Left ventricle myocardium inferior (tissue), 1 donor: ENCODE results near the gene AHNAK. TPM values are rescaled to one million over a fixed set of nuclear protein-coding genes. Genes with fewer than 3 reads are reported as not detected.
"Not testable (repeated sequence)": the region's sequence is repeated elsewhere in the genome, so short reads cannot be mapped to it uniquely, and the experiment has no call there.

Source experiments
- DNase-seq: peaks from one replicate; pipeline ENCODE4 v3.0.0-alpha.2; 2020
- H3K27ac ChIP-seq: fragments of 200-600 bp; replicated peaks from 2 replicates; pipeline ENCODE4 v1.8.0; 2021
- H3K27me3 ChIP-seq: fragments of 200-600 bp; 2 replicates; pipeline ENCODE4 v1.8.0; 2021; ENCODE audit warnings: low read depth
- H3K36me3 ChIP-seq: fragments of 200-600 bp; 2 replicates; pipeline ENCODE4 v1.8.0; 2021
- H3K4me1 ChIP-seq: fragments of 200-600 bp; 2 replicates; pipeline ENCODE4 v1.8.0; 2021
- H3K4me3 ChIP-seq: fragments of 200-600 bp; 2 replicates; pipeline ENCODE4 v1.8.0; 2021; ENCODE audit warnings: mild to moderate bottlenecking, moderate library complexity
- H3K9me3 ChIP-seq: fragments of 200-600 bp; replicated peaks from 2 replicates; pipeline ENCODE4 v1.8.0; 2021
- CTCF ChIP-seq: fragments of 200-600 bp; IDR thresholded peaks from 2 replicates; pipeline ENCODE4 v1.8.0; 2021; ENCODE audit warnings: antibody characterized with exemption, mild to moderate bottlenecking, borderline replicate concordance
- intact Hi-C: fragments of 100-400 bp; cut with micrococcal nuclease; formaldehyde crosslinking; loops from one replicate; pipeline ENCODE4 v1.11.0; 2022
- total RNA-seq: library from RNA; stranded (reverse); fragmentation: NEBNext Ultra II Directional; extraction: Animal tissue kit (Norgen Biotek cat#: 25700); gene quantifications from one replicate; pipeline ENCODE4 v1.2.1, GENCODE V29; 2021
- donor health status: DM: no; HTN: yes; CAD: no; lungs with severe emphysema.

AHNAK gene
- total RNA-seq, 1 donor from 2014 or later: 290 TPM

- peak; percentile 30 for DNase-seq
- no peaks in the 10 kb centered on the region for H3K9me3 ChIP-seq
- no peak for TF ChIP-seq CTCF
- H3K36me3 ChIP-seq: peaks cover 26% of the 10 kb centered on the region
- H3K4me1 ChIP-seq: peaks cover 90% of the 10 kb centered on the region
- peak overlapping the region; percentile 94 for H3K27ac ChIP-seq
- intact Hi-C loops: no loop called here
- H3K27me3 ChIP-seq: no peaks in the 10 kb centered on the region
- H3K4me3 ChIP-seq: no peak overlapping the region
Observed at GRCh38 chr11:62554387-62555167, 8.0 kb upstream of the AHNAK start.

GRCh38 chr11:62553839-62554361 is 7.3 kb upstream of the AHNAK start:
- intact Hi-C loops: no loop called here
- Histone ChIP-seq H3K36me3 (peaks cover 19% of the 10 kb centered on the region), H3K9me3 (no peaks in the 10 kb centered on the region), H3K4me3 (peak overlapping the region; percentile 49), H3K4me1 (peaks cover 90% of the 10 kb centered on the region), H3K27me3 (no peaks in the 10 kb centered on the region), H3K27ac (peak overlapping the region; percentile 94)
- TF ChIP-seq CTCF: no peak
- DNase-seq: no peak

- Histone ChIP-seq H3K27ac (peak overlapping the region; percentile 94), H3K4me1 (peaks cover 96% of the 10 kb centered on the region), H3K9me3 (no peaks in the 10 kb centered on the region), H3K27me3 (no peaks in the 10 kb centered on the region), H3K36me3 (peaks cover 12% of the 10 kb centered on the region), H3K4me3 (peak overlapping the region; percentile 49)
- DNase-seq: peak; percentile 86
- no peak for TF ChIP-seq CTCF
- intact Hi-C loops: no loop called here
Observed at GRCh38 chr11:62553080-62553838, 6.7 kb upstream of the AHNAK start.

- peak overlapping the region; percentile 49 for H3K4me3 ChIP-seq
- H3K4me1 ChIP-seq: peaks cover 100% of the 10 kb centered on the region
- H3K36me3 ChIP-seq: peaks cover 6% of the 10 kb centered on the region
- H3K9me3 ChIP-seq: no peaks in the 10 kb centered on the region
- intact Hi-C loops: no loop called here
- no peak for TF ChIP-seq CTCF
- H3K27me3 ChIP-seq: no peaks in the 10 kb centered on the region
- peak overlapping the region; percentile 94 for H3K27ac ChIP-seq
- peak; percentile 26 for DNase-seq
Observed at GRCh38 chr11:62552485-62553079, 6.0 kb upstream of the AHNAK start.

GRCh38 chr11:62550478-62550877 is 3.9 kb upstream of the AHNAK start:
- H3K9me3 ChIP-seq, H3K27me3 ChIP-seq, intact Hi-C loops, H3K36me3 ChIP-seq, DNase-seq, H3K4me3 ChIP-seq: not testable (repeated sequence)
- peaks cover 98% of the 10 kb centered on the region for H3K4me1 ChIP-seq
- H3K27ac ChIP-seq: peak overlapping the region; percentile 100
